ENCODE data around the gene ATXN7L2. TPM values are rescaled to one million over a fixed set of nuclear protein-coding genes. Genes with fewer than 3 reads are reported as not detected.
A peak's percentile ranks its signal among the peaks of the same experiment; 100 is the strongest.

ATXN7L2 gene, protein sequence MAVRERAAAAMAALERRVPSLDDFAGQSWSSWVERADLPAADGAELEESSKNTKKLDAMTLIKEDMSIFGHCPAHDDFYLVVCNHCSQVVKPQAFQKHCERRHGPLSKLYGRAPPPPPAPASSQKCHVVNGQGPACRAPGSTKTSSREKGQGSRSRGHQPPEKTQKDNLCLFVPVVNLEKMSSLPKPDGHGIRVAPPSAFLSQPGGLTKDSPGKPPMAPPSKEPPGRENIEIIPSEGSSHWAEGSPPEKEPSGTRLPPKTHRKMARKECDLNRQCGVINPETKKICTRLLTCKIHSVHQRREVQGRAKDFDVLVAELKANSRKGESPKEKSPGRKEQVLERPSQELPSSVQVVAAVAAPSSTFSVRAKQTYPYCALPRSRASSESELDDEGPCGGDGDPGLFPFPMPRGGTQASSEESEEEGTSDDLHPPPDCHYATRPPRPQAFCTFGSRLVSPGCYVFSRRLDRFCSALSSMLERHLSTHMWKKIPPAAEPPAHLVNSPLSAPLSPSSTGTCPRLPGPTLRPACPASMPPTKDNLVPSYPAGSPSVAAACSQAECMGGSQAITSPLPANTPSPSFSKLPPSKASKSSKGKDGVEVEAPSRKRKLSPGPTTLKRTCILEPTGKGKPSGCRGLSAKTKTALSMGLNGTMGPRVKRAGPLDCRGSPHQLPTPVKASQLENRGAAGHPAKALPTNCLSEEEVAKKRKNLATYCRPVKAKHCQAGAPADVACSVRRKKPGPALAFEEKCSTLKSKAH
- total RNA-seq (1 to 10 TPM; 4.7 to 5.6 TPM), polyA plus RNA-seq (ENCODE audit: insufficient read length in 6 of 6) (10 to 100 TPM in 2 of 6 donors, 1 to 10 TPM in 4; 7.4 to 11.7 (median 8.2) TPM)
- long read RNA-seq, donor 1, partial matches to known transcripts = 0 of 1 reads
- long read RNA-seq, donor 1, other reads (novel, unspliced or antisense) = 0 of 1 reads
- long read RNA-seq, donor 2, partial matches to known transcripts = 0 of 1 reads
- long read RNA-seq, donor 2, other reads (novel, unspliced or antisense) = 0 of 1 reads
- long read RNA-seq, donor 3 = 0 reads
- long read RNA-seq, donor 4, partial matches to known transcripts = 2 of 3 reads
- long read RNA-seq, donor 4, other reads (novel, unspliced or antisense) = 1 of 3 reads
- long read RNA-seq, donor 5 = 0 reads
- long read RNA-seq, donor 6, partial matches to known transcripts = 0 of 1 reads
- long read RNA-seq, donor 6, other reads (novel, unspliced or antisense) = 0 of 1 reads
- long read RNA-seq, donor 7, partial matches to known transcripts = 0 of 1 reads
- long read RNA-seq, donor 7, other reads (novel, unspliced or antisense) = 0 of 1 reads
- long read RNA-seq, donor 8, partial matches to known transcripts = 0 of 3 reads
- long read RNA-seq, donor 8, other reads (novel, unspliced or antisense) = 0 of 3 reads
- long read RNA-seq, donor 9 = 0 reads
- long read RNA-seq, donor 10 = 0 reads
- long read RNA-seq, donor 11, partial matches to known transcripts = 0 of 1 reads
- long read RNA-seq, donor 11, other reads (novel, unspliced or antisense) = 0 of 1 reads
- long read RNA-seq, donor 12 = 0 reads

DNA sequence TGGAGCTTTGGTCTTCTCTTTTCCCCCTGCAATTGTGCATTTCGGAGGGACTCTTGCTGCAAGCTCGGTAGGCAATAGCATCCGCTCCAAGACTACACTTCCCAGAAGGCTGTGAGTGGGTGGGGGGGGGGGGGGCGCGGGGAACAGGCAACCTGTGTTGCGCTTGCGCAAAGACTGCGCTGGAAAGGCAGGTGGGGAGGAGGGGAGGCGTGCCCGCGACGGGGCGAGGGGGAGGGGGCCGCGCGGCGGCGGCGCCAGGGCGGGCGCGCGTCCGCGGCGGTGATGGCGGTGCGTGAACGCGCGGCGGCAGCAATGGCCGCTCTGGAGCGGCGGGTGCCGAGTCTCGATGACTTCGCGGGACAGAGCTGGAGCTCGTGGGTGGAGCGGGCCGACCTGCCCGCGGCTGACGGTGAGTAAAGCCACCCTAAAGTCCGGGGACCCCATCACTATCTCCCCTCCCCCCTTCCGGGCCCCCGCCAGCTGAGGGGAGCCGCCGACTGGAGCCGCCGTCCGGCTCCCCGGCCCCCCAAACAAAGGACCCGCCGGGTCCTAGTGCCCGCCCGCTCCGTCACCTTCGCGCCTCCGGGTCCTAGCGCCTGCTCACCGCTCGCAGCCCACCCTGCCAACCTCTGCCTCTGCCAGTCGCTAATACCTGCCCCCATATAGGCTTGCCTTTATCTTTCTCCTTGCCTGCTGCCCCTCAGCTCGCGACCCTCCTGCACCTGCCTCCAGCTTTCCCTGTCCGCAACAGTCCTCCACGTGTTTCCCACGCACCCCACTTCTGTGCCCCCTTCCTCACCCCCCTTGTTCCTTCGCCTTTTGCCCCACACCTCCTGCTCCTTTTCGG lies at the start of gene ATXN7L2:
Gene ATXN7L2, plus strand, starts transcription at position 234 of the 847 bp plus-strand sequence. Its CDS starts 49 bp downstream, at position 283.
- intact Hi-C loops (cut with DNase I) = no loop called here

DNA sequence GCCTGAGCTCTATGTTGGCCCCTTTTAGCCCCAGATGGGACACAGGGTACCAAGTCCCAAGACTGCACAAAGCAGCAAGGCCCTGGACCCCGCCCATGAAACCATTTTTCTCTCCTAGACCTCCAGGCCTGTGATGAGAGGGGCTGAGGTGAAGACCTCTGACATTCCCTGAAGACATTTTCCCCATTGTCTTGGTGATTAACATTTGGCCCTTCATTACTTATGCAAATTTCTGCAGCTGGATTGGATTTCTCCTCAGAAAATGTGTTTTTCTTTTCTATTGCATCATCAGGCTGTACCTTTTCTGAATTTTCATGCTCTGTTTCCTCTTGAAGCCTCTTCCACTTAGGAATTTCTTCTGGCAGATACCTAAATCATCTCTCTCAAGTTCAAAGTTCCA lies 49.2 kb upstream of the ATXN7L2 start:
- H3K36me3 ChIP-seq = no peaks in the 10 kb centered on the region
- H3K27ac ChIP-seq = no peak overlapping the region
- intact Hi-C loops (cut with DNase I) = no loop called here
- no peaks in the 10 kb centered on the region for H3K4me1 ChIP-seq
- no peaks in the 10 kb centered on the region for H3K27me3 ChIP-seq
- TF ChIP-seq, protein P1, sequence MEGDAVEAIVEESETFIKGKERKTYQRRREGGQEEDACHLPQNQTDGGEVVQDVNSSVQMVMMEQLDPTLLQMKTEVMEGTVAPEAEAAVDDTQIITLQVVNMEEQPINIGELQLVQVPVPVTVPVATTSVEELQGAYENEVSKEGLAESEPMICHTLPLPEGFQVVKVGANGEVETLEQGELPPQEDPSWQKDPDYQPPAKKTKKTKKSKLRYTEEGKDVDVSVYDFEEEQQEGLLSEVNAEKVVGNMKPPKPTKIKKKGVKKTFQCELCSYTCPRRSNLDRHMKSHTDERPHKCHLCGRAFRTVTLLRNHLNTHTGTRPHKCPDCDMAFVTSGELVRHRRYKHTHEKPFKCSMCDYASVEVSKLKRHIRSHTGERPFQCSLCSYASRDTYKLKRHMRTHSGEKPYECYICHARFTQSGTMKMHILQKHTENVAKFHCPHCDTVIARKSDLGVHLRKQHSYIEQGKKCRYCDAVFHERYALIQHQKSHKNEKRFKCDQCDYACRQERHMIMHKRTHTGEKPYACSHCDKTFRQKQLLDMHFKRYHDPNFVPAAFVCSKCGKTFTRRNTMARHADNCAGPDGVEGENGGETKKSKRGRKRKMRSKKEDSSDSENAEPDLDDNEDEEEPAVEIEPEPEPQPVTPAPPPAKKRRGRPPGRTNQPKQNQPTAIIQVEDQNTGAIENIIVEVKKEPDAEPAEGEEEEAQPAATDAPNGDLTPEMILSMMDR (IDR thresholded peaks at IDR 0.05) = no peak
- no peak overlapping the region for H3K4me3 ChIP-seq
- ATAC-seq (no peak), DNase-seq (no peak)
- H3K9me3 ChIP-seq = no peaks in the 10 kb centered on the region

More for the DNA sequence above, at the start of gene ATXN7L2:
- Histone ChIP-seq H3K27ac (peak within 1 kb of the TSS; percentile 90 to 93), H3K9me3 (no peaks in the 10 kb centered on the region), H3K4me1 (peaks cover 10 to 21% of the 10 kb centered on the region in 2 donors), H3K4me3 (peak within 1 kb of the TSS; percentile 51 to 64), H3K27me3 (peaks cover 0 to 25% of the 10 kb centered on the region in 2 donors), H3K36me3 (peaks cover 0 to 11% of the 10 kb centered on the region in 2 donors)
- TF ChIP-seq, protein P1 (IDR thresholded peaks at IDR 0.05) = no peak
- DNase-seq (peak; percentile 92 to 96 (median 94)), ATAC-seq (peak; percentile 96)

DNA sequence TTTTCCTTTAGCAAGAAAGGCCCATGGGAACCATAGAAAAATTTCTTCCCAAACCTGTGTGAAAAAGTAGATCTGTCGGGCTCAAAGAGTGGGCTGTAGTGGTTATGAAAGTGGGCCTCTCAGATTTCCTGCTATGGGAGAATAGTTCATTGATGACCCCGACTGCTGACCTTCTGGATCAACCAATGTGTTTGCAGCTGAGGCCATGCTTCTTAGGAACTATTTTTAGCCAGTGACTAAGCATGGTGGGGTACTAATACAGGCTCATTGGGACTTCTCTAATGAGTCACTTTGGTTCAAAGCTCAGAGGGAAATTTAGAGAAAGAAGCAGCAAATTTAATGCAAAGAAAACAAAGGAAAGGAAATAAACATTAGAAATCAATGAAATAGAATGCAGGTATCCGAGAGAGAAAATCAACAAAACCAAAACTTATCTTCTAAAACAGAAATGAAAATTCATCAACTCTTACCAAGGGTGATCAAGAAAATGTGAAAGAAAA lies 44.9 kb upstream of the ATXN7L2 start:
- H3K36me3 ChIP-seq = no peaks in the 10 kb centered on the region
- intact Hi-C loops (cut with DNase I) = no loop called here
- ATAC-seq (peak; percentile 33), DNase-seq (no peak)
- H3K4me1 ChIP-seq = no peaks in the 10 kb centered on the region
- no peak overlapping the region for H3K4me3 ChIP-seq
- H3K27ac ChIP-seq = no peak overlapping the region
- H3K27me3 ChIP-seq = peaks cover 0 to 5% of the 10 kb centered on the region in 2 donors
- TF ChIP-seq, protein P1 (IDR thresholded peaks at IDR 0.05) = no peak
- no peaks in the 10 kb centered on the region for H3K9me3 ChIP-seq

DNA sequence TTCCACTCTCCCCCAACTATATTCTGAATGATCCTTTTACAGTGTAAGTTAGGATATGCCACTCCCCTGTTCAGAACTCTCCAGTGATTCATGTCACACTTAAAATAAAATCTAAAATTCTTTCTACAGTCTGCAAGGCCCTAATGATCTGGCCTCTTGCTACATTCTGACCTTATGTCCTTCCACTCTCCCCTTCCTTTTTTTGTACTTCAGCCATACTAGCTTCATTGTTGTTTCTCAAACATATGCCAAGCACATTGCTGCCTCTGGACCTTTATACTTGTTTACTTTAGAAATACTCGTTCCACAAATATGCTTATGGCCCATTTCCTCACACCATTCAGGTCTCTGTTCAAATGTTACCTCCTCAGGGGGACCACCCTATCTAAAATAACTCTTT lies 42.6 kb upstream of the ATXN7L2 start:
- DNase-seq (no peak), ATAC-seq (no peak)
- H3K4me3 ChIP-seq = no peak overlapping the region
- H3K36me3 ChIP-seq = no peaks in the 10 kb centered on the region
- no peak overlapping the region for H3K27ac ChIP-seq
- no peaks in the 10 kb centered on the region for H3K9me3 ChIP-seq
- TF ChIP-seq, protein P1 (IDR thresholded peaks at IDR 0.05) = no peak
- H3K4me1 ChIP-seq = no peaks in the 10 kb centered on the region
- H3K27me3 ChIP-seq = peaks cover 0 to 27% of the 10 kb centered on the region in 2 donors
- intact Hi-C loops (cut with DNase I) = no loop called here
